ENCODE results near the gene FOXK1.

FOXK1 gene

DNA sequence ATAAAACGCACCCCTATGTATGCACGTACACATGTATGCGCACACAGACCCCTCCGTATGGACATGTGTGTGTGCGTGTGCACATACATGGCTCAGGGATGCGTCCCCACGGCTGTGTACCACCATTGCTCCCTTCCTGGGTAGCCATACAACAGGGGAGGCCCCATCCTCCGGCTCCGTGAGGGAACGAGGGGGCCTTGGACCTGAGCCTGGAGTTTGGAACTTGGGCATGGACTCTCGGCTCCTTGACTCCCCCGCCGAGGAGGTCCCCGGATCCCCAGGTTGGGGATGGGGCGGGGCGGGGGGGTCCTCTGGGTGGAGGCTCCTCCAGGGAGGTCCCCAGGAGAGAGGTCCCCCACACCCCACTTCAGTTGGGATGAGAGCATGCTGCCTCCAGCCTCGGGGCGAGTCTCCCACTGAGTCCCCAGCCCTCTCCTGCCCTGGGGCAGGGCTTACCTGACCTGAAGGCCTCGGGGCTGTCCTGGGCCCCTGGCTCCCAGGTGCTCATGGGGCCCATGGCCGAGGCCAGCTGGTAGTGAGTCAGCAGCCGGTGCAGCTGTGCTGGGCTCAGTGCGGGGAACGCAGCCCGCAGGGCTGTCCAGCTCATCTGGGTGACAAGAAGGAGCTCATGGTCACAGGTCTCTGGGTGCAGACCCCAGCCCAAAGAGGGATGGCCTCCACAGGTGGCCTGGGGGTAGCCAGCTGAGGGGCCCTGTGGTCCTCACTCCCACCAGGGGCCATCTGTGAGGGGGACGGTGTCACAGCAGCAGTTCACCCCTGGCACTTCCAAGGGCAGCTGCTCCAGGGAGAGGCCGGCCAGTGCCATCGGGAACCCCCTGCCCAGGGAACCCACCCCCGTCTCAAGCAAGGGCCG, 123.3 kb downstream of the FOXK1 start:
- DNase-seq: no peak

DNA sequence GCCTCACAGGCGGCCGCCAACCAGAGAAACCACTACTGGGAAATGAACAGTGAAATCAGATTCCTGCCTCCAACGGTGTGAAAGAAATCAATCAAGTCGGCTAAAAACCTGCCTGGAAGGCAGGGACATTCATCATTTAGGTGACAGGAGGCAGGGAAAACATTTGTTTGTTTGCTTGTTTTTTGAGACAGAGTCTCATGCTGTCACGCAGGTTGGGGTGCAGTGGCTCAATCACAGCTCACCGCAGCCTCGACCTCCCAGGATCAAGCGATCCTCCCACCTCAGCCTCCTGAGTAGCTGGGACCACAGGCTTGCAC, 123.8 kb downstream of the FOXK1 start:
- DNase-seq: no peak

DNA sequence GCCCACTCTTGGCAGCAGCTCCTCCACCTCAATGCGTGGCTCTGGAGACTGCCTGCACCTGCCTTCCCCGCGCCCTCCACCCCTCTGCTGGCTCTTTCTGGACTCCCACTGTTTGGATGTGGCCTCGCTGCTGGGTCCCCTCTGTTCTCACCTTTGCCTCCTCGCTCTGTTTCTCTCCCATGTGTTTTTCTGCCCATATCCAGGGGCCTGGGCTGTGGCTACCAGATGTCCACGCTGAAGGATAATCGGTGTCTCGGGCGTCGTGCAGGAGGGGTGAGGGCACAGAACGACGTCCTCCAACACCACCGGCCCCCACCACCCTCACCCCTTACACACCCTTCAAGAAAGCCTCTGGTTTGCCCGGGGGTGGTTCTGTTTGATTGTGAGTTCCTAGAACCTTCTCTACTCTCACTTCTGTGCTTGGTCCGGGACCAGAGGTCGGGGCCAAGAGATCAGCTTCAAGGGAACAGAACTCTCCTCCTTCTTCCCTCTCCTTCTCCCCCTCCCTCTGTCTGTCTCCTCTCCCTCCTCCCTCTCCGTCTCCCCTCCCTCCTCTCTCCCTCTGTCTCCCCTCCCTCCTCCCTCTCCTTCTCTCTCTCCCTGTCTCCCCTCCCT, 125.0 kb downstream of the FOXK1 start:
- no peak for DNase-seq

DNA sequence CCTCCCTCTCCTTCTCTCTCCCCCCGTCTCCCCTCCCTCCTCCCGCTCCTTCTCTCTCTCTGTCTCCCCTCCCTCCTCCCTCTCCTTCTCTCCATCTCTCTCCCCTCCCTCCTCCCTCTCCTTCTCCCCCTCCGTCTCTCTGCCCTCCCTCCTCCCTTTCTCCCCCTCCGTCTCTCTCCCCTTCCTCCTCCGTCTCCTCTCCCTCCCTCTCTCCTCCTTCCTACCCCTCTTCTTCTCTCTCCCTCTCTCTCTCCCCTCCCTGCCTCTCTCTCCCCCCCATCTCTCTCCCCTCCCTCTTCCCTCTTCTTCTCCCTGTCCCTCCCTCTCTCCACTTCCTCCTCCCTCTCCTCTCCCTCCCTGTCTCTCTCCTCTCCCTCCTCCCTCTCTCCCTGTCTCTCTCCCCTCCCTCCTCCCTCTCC, 125.5 kb downstream of the FOXK1 start:
- DNase-seq: no peak

DNA sequence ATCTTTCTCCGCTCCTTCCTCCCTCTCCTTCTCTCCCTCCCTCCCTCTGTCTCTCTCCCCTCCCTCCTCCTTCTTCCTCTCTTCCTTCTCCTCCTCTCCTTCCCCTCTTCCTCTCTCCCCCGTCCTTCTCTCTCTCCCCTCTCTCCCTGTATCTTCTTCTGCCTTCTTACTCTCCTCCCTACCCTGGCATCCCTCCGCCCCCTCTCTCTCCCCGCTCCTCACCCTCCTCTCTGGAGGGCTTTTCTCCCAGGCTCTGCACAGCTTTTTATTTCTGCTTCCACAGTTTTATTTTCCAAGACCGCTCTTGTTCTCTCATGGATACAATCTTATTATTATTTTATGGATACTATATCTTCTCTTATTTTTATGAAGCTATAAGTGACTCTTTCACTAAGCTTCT, 125.9 kb downstream of the FOXK1 start:
- DNase-seq: no peak

DNA sequence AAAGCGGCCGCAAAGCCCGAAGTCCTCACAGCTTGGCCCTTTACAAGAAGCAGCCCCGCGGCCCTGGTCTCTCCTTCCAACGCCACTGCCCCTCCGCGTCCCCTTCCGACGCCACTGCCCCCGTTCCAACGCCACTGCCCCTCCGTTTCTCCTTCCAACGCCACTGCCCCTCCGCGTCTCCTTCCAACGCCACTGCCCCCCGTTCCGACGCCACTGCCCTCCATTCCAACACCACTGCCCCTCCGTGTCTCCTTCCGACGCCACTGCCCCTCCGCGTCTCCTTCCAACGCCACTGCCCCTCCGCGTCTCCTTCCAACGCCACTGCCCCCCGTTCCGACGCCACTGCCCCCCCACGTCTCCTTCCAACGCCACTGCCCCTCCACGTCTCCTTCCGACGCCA, 126.5 kb downstream of the FOXK1 start:
- DNase-seq: no peak

DNA sequence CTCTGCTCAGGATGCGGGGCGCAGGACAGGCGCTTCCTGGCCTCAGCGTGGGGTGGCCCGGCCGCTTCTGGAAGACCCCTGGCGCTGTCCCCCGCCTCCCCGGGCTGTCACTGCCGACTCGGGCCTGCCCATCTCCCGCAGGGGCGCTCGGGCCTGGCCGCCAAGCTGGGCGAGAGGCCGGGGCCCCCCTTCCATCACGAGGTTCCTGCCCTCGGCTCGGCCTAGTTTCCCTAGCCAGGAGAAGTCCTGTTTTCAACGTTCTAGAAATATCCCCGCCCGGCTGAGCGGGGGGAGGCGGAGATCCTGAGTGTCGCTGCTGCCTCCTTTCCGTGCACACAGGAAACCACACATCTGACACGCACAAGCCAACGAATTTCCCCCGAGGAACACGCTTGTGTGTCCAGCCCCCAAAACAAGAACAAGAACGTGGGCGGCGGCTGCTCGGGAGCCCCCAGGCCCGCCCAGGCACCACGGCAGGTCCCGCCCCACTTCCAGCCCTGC, 127.0 kb downstream of the FOXK1 start:
- DNase-seq: no peak

DNA sequence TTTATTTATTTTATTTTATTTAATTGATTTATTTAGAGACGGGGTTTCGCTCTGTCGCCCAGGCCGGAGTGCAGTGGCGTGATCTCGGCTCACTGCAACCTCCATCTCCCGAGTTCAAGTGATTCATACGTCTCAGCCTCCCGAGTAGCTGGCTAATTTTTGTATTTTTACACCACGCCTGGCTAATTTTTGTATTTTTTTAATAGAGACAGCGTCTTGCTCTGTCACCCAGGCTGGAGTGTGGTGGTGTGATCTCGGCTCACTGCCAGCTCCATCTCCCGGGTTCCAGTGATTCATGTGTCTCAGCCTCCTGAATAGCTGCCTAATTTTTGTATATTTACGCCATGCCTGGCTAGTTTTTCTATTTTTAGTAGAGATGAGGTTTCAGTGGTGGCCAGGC, 127.6 kb downstream of the FOXK1 start:
- no peak for DNase-seq

DNA sequence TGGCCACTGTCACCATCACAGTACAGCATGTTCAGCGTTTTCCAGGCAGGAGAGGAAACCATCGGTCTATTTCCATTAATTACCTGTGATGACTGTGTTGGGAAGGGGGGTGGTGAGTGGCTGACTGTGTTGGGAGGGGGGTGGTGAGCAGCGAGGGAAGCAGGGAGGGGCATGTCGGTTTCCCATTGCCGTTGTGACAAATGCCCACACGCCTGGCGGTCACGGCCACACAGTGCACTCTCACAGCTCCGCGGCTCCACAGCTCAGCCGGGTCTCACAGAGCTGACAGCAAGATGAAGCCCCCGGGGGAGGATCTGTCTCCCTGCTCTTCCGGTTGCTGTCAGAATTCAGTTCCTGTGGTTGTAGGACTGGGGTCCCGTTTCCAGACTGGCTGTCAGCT, 132.3 kb downstream of the FOXK1 start:
- no peak for DNase-seq

DNA sequence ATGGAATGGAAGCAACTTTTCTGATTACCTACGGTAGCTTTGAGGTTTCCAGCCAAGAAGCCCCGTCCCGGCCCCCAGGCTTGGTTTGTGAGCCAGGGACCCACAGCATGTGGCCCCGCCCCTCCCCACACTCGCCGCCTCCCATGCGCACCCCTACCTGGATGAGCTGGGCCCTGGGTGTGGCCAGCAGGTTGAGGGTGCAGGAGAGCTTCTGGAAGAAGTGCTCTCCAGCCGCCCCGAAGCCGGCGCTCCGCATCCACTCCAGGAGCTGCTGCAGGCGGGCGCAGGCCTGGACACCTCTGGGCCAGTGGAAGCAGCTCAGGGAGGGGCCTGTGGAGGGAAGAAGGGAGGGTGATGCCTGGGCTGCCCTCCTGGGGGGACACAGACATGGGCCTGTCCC, 133.0 kb downstream of the FOXK1 start:
- no peak for DNase-seq

DNA sequence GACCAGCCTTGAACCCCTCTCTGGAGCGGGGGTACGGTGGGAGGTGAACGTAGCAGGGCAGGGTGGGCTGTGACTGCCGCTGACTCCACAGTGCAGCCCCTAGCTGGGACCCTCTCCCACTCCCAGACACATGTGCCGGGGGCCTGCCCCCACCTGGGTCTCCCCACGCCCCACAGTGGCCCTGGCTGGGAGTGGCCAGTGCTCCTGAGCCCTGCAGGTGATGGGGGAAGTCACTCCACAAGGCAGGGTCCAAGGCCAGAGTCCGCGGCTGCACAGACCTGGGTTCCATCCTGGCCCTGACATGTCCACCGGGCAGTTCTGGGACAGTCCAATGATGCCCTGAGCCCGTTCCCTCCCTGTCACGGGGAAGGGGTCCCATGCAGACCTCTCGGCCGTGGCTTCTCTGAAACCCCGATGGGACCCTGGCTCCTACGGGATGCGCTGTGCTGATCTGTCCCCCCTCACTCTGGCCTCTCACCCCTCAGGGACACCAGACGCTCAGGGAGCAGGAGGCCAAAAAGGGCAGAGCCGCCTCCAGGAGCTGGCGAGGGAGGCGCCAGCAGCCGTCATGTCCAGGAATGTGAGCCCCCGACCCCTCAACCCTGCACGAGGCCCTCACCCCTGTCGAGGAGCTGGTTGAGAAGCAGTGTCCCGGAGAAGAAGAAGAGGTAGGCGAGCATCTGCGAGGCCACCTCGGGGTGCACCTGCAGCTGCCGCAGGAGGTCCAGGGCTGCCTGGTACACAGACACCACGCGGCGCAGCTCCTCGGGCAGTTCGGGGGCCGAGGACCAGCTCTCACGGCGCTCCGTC, 133.7 kb downstream of the FOXK1 start:
- no peak for DNase-seq

DNA sequence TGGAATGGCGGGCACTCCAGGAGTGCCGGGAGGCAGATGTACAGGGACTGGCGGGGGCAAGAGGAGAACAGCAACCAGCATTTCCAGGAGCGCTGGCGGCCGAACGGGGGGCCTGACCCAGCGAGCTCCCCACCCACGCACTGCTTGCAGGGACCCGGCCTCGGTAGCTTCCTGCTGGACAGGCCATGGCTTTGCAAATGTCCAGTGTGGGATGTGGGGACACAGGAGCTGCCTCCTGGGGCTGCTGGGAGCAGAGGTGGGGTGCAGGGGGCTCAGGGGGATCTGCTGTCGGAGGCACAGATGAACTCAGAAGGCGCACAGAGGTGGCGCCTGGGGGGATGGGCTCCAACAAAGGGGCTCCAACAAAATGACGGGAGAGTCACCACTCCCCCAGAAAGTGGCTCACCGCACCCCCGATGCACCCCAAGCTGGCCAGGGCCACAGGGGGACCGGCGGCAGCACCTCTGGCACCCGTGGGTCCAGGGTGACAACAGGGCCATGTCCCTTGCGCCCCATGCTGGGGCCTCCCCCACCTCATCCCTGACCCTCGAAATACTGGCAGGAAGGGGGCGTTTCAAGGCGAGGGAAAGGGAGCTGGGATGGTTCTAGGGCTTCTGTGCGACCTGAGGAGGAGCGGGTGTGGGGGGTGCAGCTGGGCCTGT, 134.5 kb downstream of the FOXK1 start:
- no peak for DNase-seq

DNA sequence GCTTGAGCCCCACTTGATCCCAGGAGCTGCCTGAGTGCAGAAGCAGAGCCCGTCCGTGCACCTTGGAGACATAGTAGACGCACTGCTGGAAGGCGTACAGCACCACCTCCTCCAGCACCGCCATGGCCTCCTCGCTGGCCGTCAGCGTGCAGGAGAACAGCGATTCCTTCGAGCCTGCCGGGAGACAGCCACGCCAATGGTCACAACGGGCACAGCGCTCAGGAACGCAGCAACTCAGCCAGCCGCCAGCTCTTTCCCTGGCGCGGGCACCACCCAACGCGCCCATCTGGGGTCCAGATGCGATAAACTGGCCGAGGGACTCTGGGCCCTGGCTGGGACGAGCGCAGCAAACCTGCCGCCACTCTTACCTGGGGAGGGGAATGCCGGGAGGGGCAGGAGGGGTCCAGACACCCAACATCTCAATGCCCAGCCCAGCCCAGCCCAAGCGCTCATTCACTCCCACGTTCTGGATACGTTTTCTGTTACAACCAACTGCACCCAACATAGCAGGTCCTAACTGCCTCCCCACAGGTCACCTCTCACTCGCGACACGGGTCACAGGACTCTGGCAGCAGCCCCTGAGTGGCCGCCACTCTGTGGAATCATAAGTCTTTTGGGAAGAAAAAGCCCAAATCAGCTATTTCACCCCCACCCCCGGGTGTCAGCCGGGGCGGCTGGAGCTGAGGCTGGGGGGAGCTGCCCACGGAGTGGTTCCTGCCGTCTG, 135.2 kb downstream of the FOXK1 start:
- DNase-seq: no peak

DNA sequence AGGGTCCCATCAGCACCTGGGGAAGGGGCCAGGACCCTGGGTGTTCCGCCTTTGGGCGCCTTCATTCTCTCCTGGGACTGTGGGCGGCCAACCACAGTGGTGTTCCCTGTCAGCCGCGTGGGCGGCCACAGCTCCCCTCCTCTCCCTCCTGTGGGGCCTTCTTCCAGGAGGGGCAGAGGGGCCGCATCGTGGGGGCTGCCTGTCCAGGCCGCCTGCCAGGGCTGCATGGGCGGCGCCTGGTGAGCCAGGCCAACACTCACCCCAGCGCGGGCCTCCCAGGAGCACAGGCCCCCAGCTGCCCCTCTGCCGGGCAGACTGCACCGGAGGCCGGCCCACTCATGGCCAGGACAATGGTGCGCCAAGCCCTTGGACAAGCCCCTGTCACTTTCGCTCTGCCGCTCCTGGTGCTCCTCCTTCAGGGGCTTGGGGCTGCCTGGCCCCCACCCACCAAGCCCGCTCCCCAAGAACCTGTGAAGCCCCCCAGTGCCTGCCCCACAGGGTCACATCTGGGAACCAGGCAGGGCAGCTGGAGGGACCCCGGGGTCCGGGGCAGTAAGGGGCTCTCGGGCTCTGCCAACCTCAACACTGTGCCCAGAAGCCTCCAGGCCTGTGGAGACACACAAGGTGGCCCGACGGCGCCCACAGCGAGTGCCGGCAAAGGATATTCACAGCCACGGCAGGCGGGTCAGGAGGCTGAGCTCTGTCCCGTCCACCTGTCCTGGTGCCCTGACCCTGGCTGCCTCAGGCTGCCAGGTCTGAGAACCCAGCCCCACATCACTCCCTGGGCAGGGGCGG, 136.1 kb downstream of the FOXK1 start:
- no peak for DNase-seq

DNA sequence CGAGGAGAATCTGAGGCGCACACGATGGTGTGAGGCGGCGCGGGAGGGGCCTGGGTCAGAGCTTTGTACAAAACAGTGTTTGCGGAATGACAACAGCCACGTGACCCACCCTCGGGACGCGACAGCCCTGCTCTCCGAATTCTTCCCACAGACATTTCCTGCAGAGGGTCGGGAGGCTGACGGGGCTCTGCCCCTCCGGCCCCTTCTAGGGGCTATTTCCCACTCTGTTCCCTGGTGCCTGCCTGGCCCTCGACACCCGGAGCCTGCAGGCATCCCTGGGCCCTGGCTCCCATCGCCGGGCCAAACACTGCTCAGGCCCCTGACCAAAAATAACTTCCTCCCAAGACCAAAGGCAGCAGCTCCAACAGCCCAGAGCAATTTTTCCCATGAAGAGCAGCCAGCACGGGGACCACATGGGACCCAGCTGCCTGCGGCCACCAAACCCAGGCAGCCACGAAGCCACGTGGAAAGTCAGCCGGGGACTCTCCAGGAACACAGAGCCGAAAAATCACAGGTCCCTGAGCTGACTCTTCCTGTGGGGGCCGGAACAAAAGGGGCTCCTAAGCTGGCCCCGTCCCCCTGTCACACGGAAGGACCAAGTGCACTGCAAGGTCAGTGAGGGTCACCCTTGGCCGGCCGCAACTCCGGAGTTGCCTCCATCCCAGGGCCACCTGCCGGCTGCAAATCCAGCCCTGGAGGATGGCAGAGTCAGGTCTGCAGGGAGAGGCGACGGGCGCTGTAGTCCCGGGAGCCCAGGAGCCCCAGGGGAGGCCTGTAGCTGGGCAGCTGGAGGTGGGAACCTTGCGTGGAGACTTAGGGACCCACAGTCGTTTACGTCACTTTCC, 137.7 kb downstream of the FOXK1 start:
- DNase-seq: no peak

DNA sequence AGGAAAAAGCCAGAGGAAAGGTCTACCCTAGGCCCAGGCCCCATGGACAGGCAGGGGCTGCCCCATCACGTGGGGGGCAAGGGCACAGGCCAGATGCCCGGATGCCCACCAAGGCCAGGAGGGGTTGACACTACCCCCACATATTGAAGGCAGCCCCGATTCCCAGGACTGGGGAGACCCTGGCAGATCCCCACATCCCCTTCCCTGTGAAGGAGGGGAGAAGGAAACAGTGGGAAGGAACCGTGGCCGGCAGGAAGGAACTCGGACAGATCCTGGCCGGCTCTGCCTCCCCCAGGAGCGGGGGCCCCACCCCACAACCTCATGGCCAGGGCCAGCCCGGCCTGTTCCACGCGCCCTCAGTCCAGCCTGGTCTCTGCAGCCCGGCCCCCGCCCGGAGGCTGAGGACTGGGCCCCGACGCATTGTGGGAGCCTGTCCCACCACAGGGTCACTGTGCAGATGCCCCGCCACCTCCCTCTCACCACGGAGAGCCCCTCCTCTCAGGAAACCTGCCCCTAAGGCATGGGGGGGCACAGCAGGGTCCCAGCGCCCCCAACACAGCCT, 138.4 kb downstream of the FOXK1 start:
- DNase-seq: no peak

Data from NCI-H1436 treated with DMSO at 0.1 percent for 48 hours (cell line).